B cell (primary cell): ENCODE data around the gene CCDC190.

Source experiments
- CTCF ChIP-seq: fragments of 200-600 bp; IDR thresholded peaks from one replicate; pipeline ENCODE4 v1.8.0; 2022; ENCODE audit warnings: antibody characterized with exemption, mild to moderate bottlenecking
- EZH2 ChIP-seq: IDR thresholded peaks from 2 replicates; pipeline ENCODE4 v1.6.1; 2012; ENCODE audit warnings: borderline replicate concordance, low read depth, mild to moderate bottlenecking, moderate library complexity, low read length; ENCODE audit not compliant: insufficient read depth, poor library complexity, severe bottlenecking

- TF ChIP-seq CTCF (no peak), EZH2 (no peak)
Measured at GRCh38 chr1:162904023-162904422, 43.0 kb upstream of the CCDC190 start.
